Keratinocyte (primary cell): ENCODE results near the gene GLIS2.

Source experiments
- EZH2 ChIP-seq: IDR thresholded peaks from one replicate; pipeline ENCODE4 v1.6.1; 2012; ENCODE audit warnings: inconsistent platforms, mild to moderate bottlenecking, low read length, moderate library complexity
- TF ChIP-seq, protein P1 (sequence below), 3 experiments: IDR thresholded peaks in 1 of 3; conservative IDR thresholded peaks in 1 of 3; optimal IDR thresholded peaks in 1 of 3; 2 replicates in 2 of 3; 3 replicates in 1 of 3; pipeline versions ENCODE3 to v1.5.1; 2011; ENCODE audit warnings: low read length in 3 of 3, mild to moderate bottlenecking in 3 of 3, moderate library complexity in 2 of 3, control low read depth in 1 of 3, inconsistent platforms in 1 of 3; ENCODE audit not compliant: insufficient read depth in 2 of 3; ENCODE audit errors: extremely low read depth in 1 of 3

DNA sequence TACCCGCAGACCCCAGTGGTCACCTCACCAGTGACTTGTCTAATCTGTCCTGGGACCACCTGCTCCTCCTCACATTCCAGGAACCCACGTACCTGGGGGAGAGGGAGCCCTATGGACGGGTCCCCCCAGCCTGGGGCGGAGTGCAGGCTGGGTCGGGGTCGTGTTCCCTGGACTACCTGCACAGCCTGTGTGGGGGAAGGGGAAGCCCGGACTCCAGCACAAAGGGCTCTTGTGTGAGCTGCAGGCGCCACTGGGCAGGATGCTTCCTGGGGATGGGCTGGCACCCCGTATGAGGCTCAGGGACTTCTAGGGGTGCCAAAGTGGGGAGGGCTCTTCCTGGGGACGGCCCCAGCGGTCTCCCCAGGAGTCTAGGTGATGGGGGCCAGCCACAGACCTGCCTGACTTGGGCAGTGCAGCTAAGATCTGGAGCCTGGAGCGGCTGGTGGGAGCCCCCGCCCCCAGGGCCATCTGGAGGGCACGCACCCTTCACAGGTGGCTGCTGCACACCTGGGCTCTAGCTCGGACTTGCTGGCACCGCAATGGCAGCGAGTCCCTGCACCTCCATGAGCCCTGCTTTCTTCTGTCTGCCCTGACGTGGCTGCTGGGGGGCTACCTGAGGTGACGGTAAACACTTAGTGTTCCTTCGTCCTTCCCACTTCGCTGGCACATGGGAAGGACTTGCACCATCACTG lies 63.3 kb downstream of the GLIS2 start:
- TF ChIP-seq, protein P1, sequence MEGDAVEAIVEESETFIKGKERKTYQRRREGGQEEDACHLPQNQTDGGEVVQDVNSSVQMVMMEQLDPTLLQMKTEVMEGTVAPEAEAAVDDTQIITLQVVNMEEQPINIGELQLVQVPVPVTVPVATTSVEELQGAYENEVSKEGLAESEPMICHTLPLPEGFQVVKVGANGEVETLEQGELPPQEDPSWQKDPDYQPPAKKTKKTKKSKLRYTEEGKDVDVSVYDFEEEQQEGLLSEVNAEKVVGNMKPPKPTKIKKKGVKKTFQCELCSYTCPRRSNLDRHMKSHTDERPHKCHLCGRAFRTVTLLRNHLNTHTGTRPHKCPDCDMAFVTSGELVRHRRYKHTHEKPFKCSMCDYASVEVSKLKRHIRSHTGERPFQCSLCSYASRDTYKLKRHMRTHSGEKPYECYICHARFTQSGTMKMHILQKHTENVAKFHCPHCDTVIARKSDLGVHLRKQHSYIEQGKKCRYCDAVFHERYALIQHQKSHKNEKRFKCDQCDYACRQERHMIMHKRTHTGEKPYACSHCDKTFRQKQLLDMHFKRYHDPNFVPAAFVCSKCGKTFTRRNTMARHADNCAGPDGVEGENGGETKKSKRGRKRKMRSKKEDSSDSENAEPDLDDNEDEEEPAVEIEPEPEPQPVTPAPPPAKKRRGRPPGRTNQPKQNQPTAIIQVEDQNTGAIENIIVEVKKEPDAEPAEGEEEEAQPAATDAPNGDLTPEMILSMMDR (optimal IDR thresholded peaks at IDR 0.05 in 1 of 3, IDR thresholded peaks at IDR 0.05 in 1 of 3, conservative IDR thresholded peaks at IDR 0.05 in 1 of 3; ENCODE audit: extremely low read depth in 1 of 3, insufficient read depth in 2 of 3, low read length in 3 of 3) = no peak
- TF ChIP-seq EZH2 = no peak
